Measurements from ENCODE around the gene CCDC195. TPM values are rescaled to one million over a fixed set of nuclear protein-coding genes. Genes with fewer than 3 reads are reported as not detected.

The CCDC195 gene
- total RNA-seq, 1 experiment from 2014 or later: not detected

GRCh38 chr2:224669449-224669848 lies 46.7 kb downstream of the CCDC195 start:
- no peak overlapping the region for H3K27ac Mint-ChIP-seq
- no CpG with 5 or more reads among the region's 1 CpG for WGBS (ENCODE audit: extremely low coverage, insufficient read length, low lambda C conversion rate)
- H3K79me1 ChIP-seq (ENCODE audit: insufficient read depth, low read depth, low read length, poor library complexity, severe bottlenecking): no peaks in the 10 kb centered on the region

More at GRCh38 chr2:224669449-224669848, 46.7 kb downstream of the CCDC195 start:
- Histone ChIP-seq H2BK5ac (ENCODE audit: insufficient read length, low read length) (no peak overlapping the region), H3K9ac (ENCODE audit: extremely low read depth, insufficient read length, low read length) (no peak overlapping the region), H2BK12ac (ENCODE audit: insufficient read length, low read depth, low read length) (no peak overlapping the region), H2BK20ac (ENCODE audit: low read depth, low read length, poor library complexity, severe bottlenecking) (no peak overlapping the region), H2BK120ac (ENCODE audit: low read depth, low read length, poor library complexity, severe bottlenecking) (no peak overlapping the region), H3K9me3 (ENCODE audit: control insufficient read depth, low read depth, low read length) (no peaks in the 10 kb centered on the region), H3K4me1 (ENCODE audit: insufficient read depth, low read length) (no peaks in the 10 kb centered on the region; the same call in 1 of the 2 replicates), H4K5ac (ENCODE audit: insufficient read length, low read depth, low read length) (no peak overlapping the region), H3K23me2 (ENCODE audit: insufficient read length, low read depth, low read length, poor library complexity, severe bottlenecking) (no peaks in the 10 kb centered on the region), H2AK5ac (ENCODE audit: insufficient read length, low read length) (no peak overlapping the region), H2BK15ac (ENCODE audit: low read depth, low read length) (no peak overlapping the region), H3T11ph (ENCODE audit: low read length) (no peak overlapping the region), H3K23ac (ENCODE audit: insufficient read length, low read depth, low read length) (no peak overlapping the region), H3K4me2 (ENCODE audit: insufficient read depth, insufficient read length, low read length) (no peak overlapping the region), H3K79me2 (ENCODE audit: insufficient read depth, low read length) (no peaks in the 10 kb centered on the region), H3K56ac (ENCODE audit: insufficient read length, low read depth, low read length) (no peak overlapping the region), H2AFZ (ENCODE audit: low read length) (no peak overlapping the region), H4K8ac (replicated peaks; ENCODE audit: insufficient read length, low read depth, low read length) (no peak overlapping the region), H3K14ac (ENCODE audit: insufficient read depth, low read length) (no peak overlapping the region), H3K4ac (ENCODE audit: low read depth, low read length) (no peak overlapping the region), H3K27me3 (ENCODE audit: insufficient read depth, low read length) (no peaks in the 10 kb centered on the region), H4K20me1 (ENCODE audit: control insufficient read depth, insufficient read depth, insufficient read length) (no peaks in the 10 kb centered on the region), H3K18ac (ENCODE audit: insufficient read length, low read depth, low read length) (no peak overlapping the region), H4K91ac (ENCODE audit: insufficient read length, low read depth, low read length) (no peak overlapping the region), H3K27ac (ENCODE audit: insufficient read length, low read depth, low read length) (no peak overlapping the region)
- H3K36me3 Mint-ChIP-seq (ENCODE audit: insufficient read depth in 1 of 3, low read depth in 3 of 3): peaks cover 0 to 5% (median 1%) of the 10 kb centered on the region in 3 experiments; a peak in 4 of 7 replicates
- H3K4me1 Mint-ChIP-seq: peaks cover 0 to 9% of the 10 kb centered on the region in 2 experiments; a peak in 2 of 4 replicates
- peaks cover 1 to 4% of the 10 kb centered on the region in 2 experiments; a peak in 3 of 5 replicates for H3K9me3 Mint-ChIP-seq
- H3K4me3 Mint-ChIP-seq: no peak overlapping the region
- no peak for DNase-seq
- TF ChIP-seq CTCF (conservative IDR thresholded peaks at IDR 0.05): no peak
- H3K27me3 Mint-ChIP-seq (ENCODE audit: low read depth): no peaks in the 10 kb centered on the region

Data from H9 (cell line).